HepG2 (cell line): ENCODE data around the gene NGEF. TPM values are rescaled to one million over a fixed set of nuclear protein-coding genes. Genes with fewer than 3 reads are reported as not detected.

Experiments
- CREB1 ChIP-seq, 2 experiments: fragments of 450-650 bp in 1 of 2; IDR thresholded peaks; 2 replicates each; pipeline ENCODE4 v1.6.1; 2016 to 2017; ENCODE audit warnings: control low read depth in 1 of 2, mild to moderate bottlenecking in 1 of 2, missing compliant biosample characterization in 1 of 2, missing genetic modification characterization in 1 of 2
- GMEB2 ChIP-seq: IDR thresholded peaks from 2 replicates; pipeline ENCODE4 v1.6.1; 2016; ENCODE audit warnings: missing biosample characterization, missing genetic modification reagents, low read depth
- HNRNPUL1 ChIP-seq: fragments of 200-400 bp; formaldehyde crosslinking; IDR thresholded peaks from 2 replicates; pipeline ENCODE4 v1.6.1; 2017; ENCODE audit warnings: low read depth, mild to moderate bottlenecking, low read length, moderate library complexity
- LBX2 ChIP-seq: sonication (generic); formaldehyde crosslinking; IDR thresholded peaks from 2 replicates; pipeline ENCODE4 v1.5.0; 2020; ENCODE audit warnings: missing genetic modification reagents, mild to moderate bottlenecking, borderline replicate concordance
- MED1 ChIP-seq: sonication (generic); formaldehyde crosslinking; IDR thresholded peaks from 2 replicates; pipeline ENCODE4 v1.4.0; 2020; ENCODE audit warnings: missing genetic modification reagents
- MYNN ChIP-seq: sonication (generic); formaldehyde crosslinking; IDR thresholded peaks from 2 replicates; pipeline ENCODE4 v1.4.0; 2020; ENCODE audit warnings: mild to moderate bottlenecking, low read depth, missing genetic modification reagents
- PHF21A ChIP-seq: sonication (generic); formaldehyde crosslinking; IDR thresholded peaks from 2 replicates; pipeline ENCODE4 v1.5.0; 2020; ENCODE audit warnings: mild to moderate bottlenecking, missing genetic modification reagents
- PHF5A ChIP-seq: IDR thresholded peaks from one replicate; pipeline ENCODE4 v1.6.1; 2018; ENCODE audit warnings: low read depth, missing genetic modification reagents; ENCODE audit not compliant: unreplicated experiment
- RERE ChIP-seq: IDR thresholded peaks from 2 replicates; pipeline ENCODE4 v1.6.1; 2016; ENCODE audit warnings: low read depth, missing genetic modification reagents, missing compliant biosample characterization
- SETDB1 ChIP-seq: sonication (generic); formaldehyde crosslinking; IDR thresholded peaks from 2 replicates; pipeline ENCODE4 v1.5.1; 2020; ENCODE audit warnings: missing genetic modification reagents, mild to moderate bottlenecking, borderline replicate concordance
- SMAD3 ChIP-seq: sonication (generic); formaldehyde crosslinking; IDR thresholded peaks from 2 replicates; pipeline ENCODE4 v1.4.0; 2020; ENCODE audit warnings: missing genetic modification reagents
- SPEN ChIP-seq: sonication (generic); formaldehyde crosslinking; IDR thresholded peaks from 2 replicates; pipeline ENCODE4 v1.5.1; 2020; ENCODE audit warnings: low read depth, mild to moderate bottlenecking, missing genetic modification reagents
- U2AF2 ChIP-seq: fragments of 200-400 bp; formaldehyde crosslinking; IDR thresholded peaks from 2 replicates; pipeline ENCODE4 v1.6.1; 2017; ENCODE audit warnings: low read depth, mild to moderate bottlenecking, low read length
- XRCC5 ChIP-seq: fragments of 200-400 bp; formaldehyde crosslinking; optimal IDR thresholded peaks from 2 replicates; pipeline ENCODE3; 2017; ENCODE audit warnings: mild to moderate bottlenecking, low read length
- ZNF180 ChIP-seq: sonication (generic); formaldehyde crosslinking; IDR thresholded peaks from 2 replicates; pipeline ENCODE4 v1.4.0; 2020; ENCODE audit warnings: low read depth, missing genetic modification reagents, borderline replicate concordance
- ZNF224 ChIP-seq: sonication (generic); formaldehyde crosslinking; IDR thresholded peaks from 2 replicates; pipeline ENCODE4 v1.5.0; 2020; ENCODE audit warnings: mild to moderate bottlenecking, missing genetic modification reagents
- ZNF24 ChIP-seq: fragments of 450-650 bp; IDR thresholded peaks from 2 replicates; pipeline ENCODE4 v1.6.1; 2017; ENCODE audit warnings: antibody characterized with exemption, mild to moderate bottlenecking
- ZNF383 ChIP-seq: sonication (generic); formaldehyde crosslinking; IDR thresholded peaks from 2 replicates; pipeline ENCODE4 v1.4.0; 2020; ENCODE audit warnings: missing genetic modification reagents, mild to moderate bottlenecking, borderline replicate concordance
- ZNF576 ChIP-seq: sonication (generic); formaldehyde crosslinking; IDR thresholded peaks from 2 replicates; pipeline ENCODE4 v1.4.0; 2020; ENCODE audit warnings: mild to moderate bottlenecking, missing genetic modification reagents
- ZNF598 ChIP-seq: sonication (generic); formaldehyde crosslinking; IDR thresholded peaks from 2 replicates; pipeline ENCODE4 v1.5.1; 2020; ENCODE audit warnings: mild to moderate bottlenecking, missing genetic modification reagents, borderline replicate concordance
- ZNF605 ChIP-seq: sonication (generic); formaldehyde crosslinking; IDR thresholded peaks from 2 replicates; pipeline ENCODE4 v1.8.0; 2022; ENCODE audit warnings: mild to moderate bottlenecking, missing genetic modification reagents
- ZNF879 ChIP-seq: sonication (generic); formaldehyde crosslinking; IDR thresholded peaks from 2 replicates; pipeline ENCODE4 v1.8.1; 2023; ENCODE audit warnings: missing genetic modification reagents
- ZNF891 ChIP-seq: sonication (generic); formaldehyde crosslinking; IDR thresholded peaks from 2 replicates; pipeline ENCODE4 v1.5.0; 2020; ENCODE audit warnings: mild to moderate bottlenecking, missing genetic modification reagents
- polyA plus RNA-seq, 8 experiments: library from polyadenylated mRNA; depleted of rRNA in 3 of 8; stranded (reverse) in 7 of 8; unstranded in 1 of 8; fragments of >200 nt; fragmentation: Illumina TruSeq in 4 of 8; extraction: Trizol in 4 of 8; gene quantifications; 2 replicates each; pipeline versions ENCODE4 v1.2.1 to v1.2.3, GENCODE V29; 2011 to 2016; ENCODE audit warnings: low read depth in 4 of 8, missing spikeins in 1 of 8, mixed read lengths in 1 of 8; ENCODE audit not compliant: insufficient read depth in 1 of 8
- total RNA-seq, 5 experiments: library from RNA; depleted of rRNA; stranded (reverse); fragments of >200 nt; fragmentation: Illumina TruSeq; extraction: Trizol; gene quantifications; 2 replicates each; pipeline ENCODE4 v1.2.3, GENCODE V29; 2016; ENCODE audit warnings: low read depth in 1 of 5

NGEF gene
- total and polyA plus RNA-seq, 2 of the 13 experiments (the other 11 are each of a cell fraction or from before 2014, with no cell fraction given): 14.4 to 36.9 TPM

- TF ChIP-seq ZNF24 (no peak), RERE (CRISPR knock-in tag) (no peak), ZNF605 (CRISPR knock-in tag) (no peak), ZNF598 (CRISPR knock-in tag) (no peak), SPEN (CRISPR knock-in tag) (no peak), LBX2 (CRISPR knock-in tag) (no peak), MYNN (no peak), ZNF383 (CRISPR knock-in tag) (no peak), GMEB2 (no peak), CREB1 (IDR thresholded peaks at IDR 0.05) (no peak), CREB1 (CRISPR knock-in tag; IDR thresholded peaks at IDR 0.05) (no peak), ZNF891 (CRISPR knock-in tag) (no peak), SMAD3 (CRISPR knock-in tag) (no peak), MED1 (CRISPR knock-in tag) (0 out of 2 replicates have a peak, but pooled peaks have one; percentile 31), ZNF180 (CRISPR knock-in tag) (no peak), U2AF2 (no peak), ZNF879 (CRISPR knock-in tag) (no peak), SETDB1 (CRISPR knock-in tag) (no peak), ZNF224 (CRISPR knock-in tag) (no peak), XRCC5 (peak; percentile 95), ZNF576 (CRISPR knock-in tag) (no peak), PHF21A (CRISPR knock-in tag) (no peak), PHF5A (no peak), HNRNPUL1 (no peak)
These were observed 41.1 kb upstream of the NGEF start (continued) for GRCh38 chr2:233053928-233054784.
